Measurements from ENCODE around the gene RYK.
A peak's percentile ranks its signal among the peaks of the same experiment; 100 is the strongest.

The RYK gene

DNA sequence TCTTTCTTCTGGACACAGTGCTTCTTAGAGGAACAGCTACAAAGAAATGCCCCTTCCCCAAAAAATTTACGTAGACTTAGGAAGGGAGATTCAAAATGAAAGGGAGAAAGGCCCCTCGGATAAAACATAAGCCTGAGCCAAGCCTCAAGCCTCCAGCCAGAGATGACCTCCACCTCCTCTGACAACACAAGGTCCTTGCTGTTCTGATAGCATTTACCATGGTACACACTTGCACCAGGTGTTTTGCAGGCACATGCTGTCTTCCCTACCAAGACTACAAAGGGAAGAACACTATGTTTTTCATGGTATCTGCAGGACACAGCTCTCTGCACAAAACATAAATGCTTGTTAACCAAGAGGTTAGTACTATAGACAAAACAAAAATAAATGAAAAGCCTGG, 27.8 kb downstream of the RYK start:
- DNase-seq (ENCODE audit: low read depth) = no peak
- no peak overlapping the region for H3K4me3 ChIP-seq (ENCODE audit: low read depth, low read length)
- TF ChIP-seq, protein P1, sequence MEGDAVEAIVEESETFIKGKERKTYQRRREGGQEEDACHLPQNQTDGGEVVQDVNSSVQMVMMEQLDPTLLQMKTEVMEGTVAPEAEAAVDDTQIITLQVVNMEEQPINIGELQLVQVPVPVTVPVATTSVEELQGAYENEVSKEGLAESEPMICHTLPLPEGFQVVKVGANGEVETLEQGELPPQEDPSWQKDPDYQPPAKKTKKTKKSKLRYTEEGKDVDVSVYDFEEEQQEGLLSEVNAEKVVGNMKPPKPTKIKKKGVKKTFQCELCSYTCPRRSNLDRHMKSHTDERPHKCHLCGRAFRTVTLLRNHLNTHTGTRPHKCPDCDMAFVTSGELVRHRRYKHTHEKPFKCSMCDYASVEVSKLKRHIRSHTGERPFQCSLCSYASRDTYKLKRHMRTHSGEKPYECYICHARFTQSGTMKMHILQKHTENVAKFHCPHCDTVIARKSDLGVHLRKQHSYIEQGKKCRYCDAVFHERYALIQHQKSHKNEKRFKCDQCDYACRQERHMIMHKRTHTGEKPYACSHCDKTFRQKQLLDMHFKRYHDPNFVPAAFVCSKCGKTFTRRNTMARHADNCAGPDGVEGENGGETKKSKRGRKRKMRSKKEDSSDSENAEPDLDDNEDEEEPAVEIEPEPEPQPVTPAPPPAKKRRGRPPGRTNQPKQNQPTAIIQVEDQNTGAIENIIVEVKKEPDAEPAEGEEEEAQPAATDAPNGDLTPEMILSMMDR (IDR thresholded peaks at IDR 0.05; ENCODE audit: insufficient read depth, low read depth, low read length, missing control alignments) = no peak

DNA sequence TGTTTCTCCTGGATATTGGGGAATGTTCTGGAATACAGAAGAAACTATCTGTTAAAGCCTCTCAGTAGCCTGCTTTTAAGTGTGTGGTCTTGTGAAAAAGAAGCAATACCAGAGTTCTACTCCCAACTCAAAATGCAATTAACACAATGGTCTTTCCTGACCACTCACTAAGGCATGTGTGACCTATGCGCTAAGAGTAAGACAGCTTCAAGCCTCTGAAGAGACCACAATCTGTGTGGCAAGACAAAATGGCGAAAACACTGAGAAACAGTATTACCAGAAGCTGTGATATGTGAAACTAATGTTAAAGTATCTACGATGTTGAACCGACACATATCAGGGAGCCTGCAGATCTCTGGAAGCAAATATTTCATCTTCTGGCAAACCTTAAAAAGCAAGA, 33.8 kb downstream of the RYK start:
- no peak for DNase-seq (ENCODE audit: low read depth)
- H3K4me3 ChIP-seq (ENCODE audit: low read depth, low read length) = no peak overlapping the region
- TF ChIP-seq, protein P1 (IDR thresholded peaks at IDR 0.05; ENCODE audit: insufficient read depth, low read depth, low read length, missing control alignments) = no peak

DNA sequence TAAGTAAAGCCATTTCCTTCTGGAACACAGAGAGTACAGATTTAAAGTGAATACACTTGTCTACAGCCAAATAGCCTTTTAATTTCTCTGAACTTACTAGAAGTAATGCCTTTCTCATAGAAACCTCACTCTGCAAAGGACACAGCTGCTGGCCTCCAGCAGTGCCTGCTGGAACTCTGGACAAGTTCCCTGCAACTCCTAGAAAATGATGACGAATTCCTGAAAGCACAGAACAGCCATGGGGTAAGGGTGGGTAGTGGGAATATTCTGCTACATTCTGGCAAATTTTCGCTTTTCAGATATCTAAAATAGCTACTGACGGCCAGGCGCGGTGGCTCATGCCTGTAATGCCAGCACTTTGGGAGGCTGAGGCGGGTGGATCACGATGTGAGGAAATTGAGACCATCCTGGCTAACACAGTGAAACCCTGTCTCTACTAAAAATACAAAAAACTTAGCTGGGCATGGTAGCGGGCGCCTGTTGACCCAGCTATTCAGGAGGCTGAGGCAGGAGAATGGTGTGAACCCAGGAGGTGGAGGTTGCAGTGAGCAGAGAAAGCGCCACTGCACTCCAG, 34.4 kb downstream of the RYK start:
- TF ChIP-seq, protein P1 (IDR thresholded peaks at IDR 0.05; ENCODE audit: insufficient read depth, low read depth, low read length, missing control alignments) = no peak
- no peak overlapping the region for H3K4me3 ChIP-seq (ENCODE audit: low read depth, low read length)
- no peak for DNase-seq (ENCODE audit: low read depth)

DNA sequence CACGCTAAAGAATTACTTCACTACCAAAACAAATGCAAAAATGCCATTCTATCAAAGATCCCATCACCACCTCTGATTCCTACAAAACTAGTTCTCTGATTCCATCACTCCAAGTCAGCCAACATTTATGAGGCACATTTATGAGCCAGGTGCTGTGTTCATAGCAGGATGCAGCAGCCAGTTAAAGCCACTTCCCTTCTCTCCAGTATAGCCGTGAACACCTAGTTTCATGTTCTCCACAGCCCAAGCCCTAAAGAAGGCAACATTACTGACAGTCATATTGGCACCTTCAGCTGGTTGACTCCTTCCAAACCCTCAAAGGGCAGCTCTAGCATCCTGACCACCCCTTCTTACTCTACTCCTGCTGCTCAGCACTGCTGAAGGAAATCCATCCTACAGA, 36.4 kb downstream of the RYK start:
- peak; percentile 31 for DNase-seq (ENCODE audit: low read depth)
- TF ChIP-seq, protein P1 (IDR thresholded peaks at IDR 0.05; ENCODE audit: insufficient read depth, low read depth, low read length, missing control alignments) = no peak
- H3K4me3 ChIP-seq (ENCODE audit: low read depth, low read length) = no peak overlapping the region

DNA sequence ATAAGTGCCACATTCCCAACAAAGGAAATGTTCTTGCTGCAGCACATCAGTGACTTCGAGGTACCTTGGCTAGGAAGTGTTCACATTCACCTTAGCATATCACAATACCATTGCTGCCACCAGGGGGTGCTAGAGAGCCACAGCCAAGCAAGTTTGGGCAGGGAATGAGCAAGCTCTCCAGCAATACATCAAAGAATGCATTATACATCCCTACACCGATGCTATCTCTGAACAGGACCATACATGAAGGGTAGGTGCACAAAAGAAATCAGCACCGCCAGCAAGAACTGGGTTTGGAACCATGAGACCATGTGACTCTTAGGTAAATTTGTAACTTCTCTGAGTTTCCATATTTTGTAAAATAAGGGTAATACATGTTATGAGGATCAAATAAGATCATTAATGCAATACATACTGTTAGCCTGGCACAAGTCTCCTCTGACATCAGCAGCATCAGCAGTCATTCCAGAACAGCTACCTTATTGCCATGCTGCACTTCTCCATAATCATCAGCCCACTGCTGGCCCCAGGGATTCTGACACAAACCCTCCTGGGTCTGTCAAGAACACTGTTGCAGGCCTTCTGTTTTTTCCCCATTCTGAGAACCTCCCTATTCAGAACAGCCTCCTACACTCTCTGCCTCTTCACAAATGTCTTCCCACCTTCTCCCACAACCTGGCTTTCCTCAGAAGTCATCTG, 37.5 kb downstream of the RYK start:
- TF ChIP-seq, protein P1 (IDR thresholded peaks at IDR 0.05; ENCODE audit: insufficient read depth, low read depth, low read length, missing control alignments) = peak; percentile 97
- H3K4me3 ChIP-seq (ENCODE audit: low read depth, low read length) = no peak overlapping the region

DNA sequence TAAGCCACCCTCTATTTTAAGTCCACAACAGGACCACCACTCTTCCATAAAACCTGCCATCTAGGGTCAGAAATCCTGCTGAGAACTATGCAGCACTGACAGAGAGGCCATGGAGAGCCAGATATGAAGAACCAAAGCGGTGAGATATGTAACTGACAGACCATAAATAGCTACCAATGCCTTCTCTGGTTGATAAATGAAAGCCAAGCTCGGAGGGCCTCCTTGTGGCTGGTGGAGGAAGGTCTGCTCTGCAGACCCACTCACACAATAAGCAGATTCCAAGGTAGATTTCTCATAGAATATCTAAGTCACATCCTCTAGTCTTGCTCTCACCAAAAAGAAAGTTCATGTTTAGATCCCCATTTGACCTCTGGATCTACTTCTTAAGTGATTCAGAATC, 38.9 kb downstream of the RYK start:
- TF ChIP-seq, protein P1 (IDR thresholded peaks at IDR 0.05; ENCODE audit: insufficient read depth, low read depth, low read length, missing control alignments) = peak; percentile 59
- DNase-seq (ENCODE audit: low read depth) = peak; percentile 62
- no peak overlapping the region for H3K4me3 ChIP-seq (ENCODE audit: low read depth, low read length)

More for the DNA sequence above, 37.5 kb downstream of the RYK start:
- DNase-seq (ENCODE audit: low read depth) = peak; percentile 82

DNA sequence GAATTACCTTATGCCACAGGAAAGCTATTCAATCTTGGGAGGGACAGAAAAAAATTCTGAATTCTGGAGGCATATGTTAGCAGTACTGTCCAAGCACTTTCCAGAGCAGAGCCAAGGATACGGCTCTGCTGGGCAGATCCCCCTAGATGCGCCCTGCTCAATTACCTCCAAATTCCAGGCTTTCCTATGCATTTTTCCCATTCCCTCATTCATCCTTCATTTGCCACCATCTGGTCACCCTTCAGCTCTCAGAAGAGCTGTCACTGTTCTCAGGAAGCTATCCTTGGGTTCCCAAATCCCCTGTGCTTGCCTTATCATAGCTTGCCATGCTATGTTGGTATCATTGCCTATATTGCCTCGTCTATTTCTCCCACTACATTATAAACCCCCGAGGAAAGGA, 45.2 kb downstream of the RYK start:
- no peak overlapping the region for H3K4me3 ChIP-seq (ENCODE audit: low read depth, low read length)
- TF ChIP-seq, protein P1 (IDR thresholded peaks at IDR 0.05; ENCODE audit: insufficient read depth, low read depth, low read length, missing control alignments) = no peak
- no peak for DNase-seq (ENCODE audit: low read depth)

Data from GM12865 (cell line).